GM19193 (cell line): Measurements from ENCODE around the gene SLC24A4.

Source experiments
- POLR2A ChIP-seq: IDR thresholded peaks from 4 replicates; pipeline ENCODE4 v1.6.1; 2011; ENCODE audit not compliant: insufficient read depth, insufficient read length; ENCODE audit errors: extremely low read depth

SLC24A4 gene

GRCh38 chr14:92339426-92339825 is 16.5 kb downstream of the SLC24A4 start:
- TF ChIP-seq POLR2A, result no peak

- TF ChIP-seq POLR2A, result no peak
Measured at GRCh38 chr14:92340071-92340470, 17.1 kb downstream of the SLC24A4 start.

GRCh38 chr14:92340931-92341330 is 18.0 kb downstream of the SLC24A4 start:
- no peak for TF ChIP-seq POLR2A

- no peak for TF ChIP-seq POLR2A
Measured at GRCh38 chr14:92341791-92342190, 18.8 kb downstream of the SLC24A4 start.

- TF ChIP-seq POLR2A, result no peak
Measured at GRCh38 chr14:92348154-92348553, 25.2 kb downstream of the SLC24A4 start.

GRCh38 chr14:92351750-92352149 is 28.8 kb downstream of the SLC24A4 start:
- no peak for TF ChIP-seq POLR2A

GRCh38 chr14:92352158-92352985 is 29.4 kb downstream of the SLC24A4 start:
- no peak for TF ChIP-seq POLR2A

- TF ChIP-seq POLR2A, result no peak
Measured at GRCh38 chr14:92353447-92353846, 30.5 kb downstream of the SLC24A4 start.

- no peak for TF ChIP-seq POLR2A
Measured at GRCh38 chr14:92356677-92357076, 33.7 kb downstream of the SLC24A4 start.

GRCh38 chr14:92360651-92361370 is 37.8 kb downstream of the SLC24A4 start:
- no peak for TF ChIP-seq POLR2A

- TF ChIP-seq POLR2A, result no peak
Measured at GRCh38 chr14:92362781-92363235, 39.8 kb downstream of the SLC24A4 start.

- no peak for TF ChIP-seq POLR2A
Measured at GRCh38 chr14:92366237-92366636, 43.3 kb downstream of the SLC24A4 start.

GRCh38 chr14:92368001-92368400 is 45.0 kb downstream of the SLC24A4 start:
- no peak for TF ChIP-seq POLR2A

GRCh38 chr14:92369097-92369496 is 46.1 kb downstream of the SLC24A4 start:
- no peak for TF ChIP-seq POLR2A

GRCh38 chr14:92372230-92372629 is 49.3 kb downstream of the SLC24A4 start:
- TF ChIP-seq POLR2A, result no peak

GRCh38 chr14:92373336-92373735 is 50.4 kb downstream of the SLC24A4 start:
- TF ChIP-seq POLR2A, result no peak
